BLaER1 (cell line): ENCODE data around the gene RELT.

Experiments
- H3K27ac ChIP-seq: shearing (Covaris generic); formaldehyde crosslinking; 2 replicates; pipeline ENCODE4 v1.8.1; 2022
- H3K27me3 ChIP-seq: shearing (Covaris generic); formaldehyde crosslinking; 2 replicates; pipeline ENCODE4 v1.8.1; 2022
- H3K36me3 ChIP-seq: shearing (Covaris generic); formaldehyde crosslinking; 2 replicates; pipeline ENCODE4 v1.8.1; 2022
- H3K4me1 ChIP-seq: shearing (Covaris generic); formaldehyde crosslinking; 2 replicates; pipeline ENCODE4 v1.8.1; 2022
- H3K4me2 ChIP-seq: shearing (Covaris generic); formaldehyde crosslinking; 2 replicates; pipeline ENCODE4 v1.8.1; 2022
- H3K4me3 ChIP-seq: shearing (Covaris generic); formaldehyde crosslinking; 2 replicates; pipeline ENCODE4 v1.8.1; 2022
- H3K9ac ChIP-seq: shearing (Covaris generic); formaldehyde crosslinking; 2 replicates; pipeline ENCODE4 v1.8.1; 2022
- H3K9me3 ChIP-seq: shearing (Covaris generic); formaldehyde crosslinking; 2 replicates; pipeline ENCODE4 v1.8.1; 2022
- H4K20me1 ChIP-seq: shearing (Covaris generic); formaldehyde crosslinking; 2 replicates; pipeline ENCODE4 v1.8.1; 2022
- Cebpa-rat ChIP-seq: shearing (Covaris generic); IDR thresholded peaks from 2 replicates; pipeline ENCODE4 v1.8.1; 2022

RELT gene, protein sequence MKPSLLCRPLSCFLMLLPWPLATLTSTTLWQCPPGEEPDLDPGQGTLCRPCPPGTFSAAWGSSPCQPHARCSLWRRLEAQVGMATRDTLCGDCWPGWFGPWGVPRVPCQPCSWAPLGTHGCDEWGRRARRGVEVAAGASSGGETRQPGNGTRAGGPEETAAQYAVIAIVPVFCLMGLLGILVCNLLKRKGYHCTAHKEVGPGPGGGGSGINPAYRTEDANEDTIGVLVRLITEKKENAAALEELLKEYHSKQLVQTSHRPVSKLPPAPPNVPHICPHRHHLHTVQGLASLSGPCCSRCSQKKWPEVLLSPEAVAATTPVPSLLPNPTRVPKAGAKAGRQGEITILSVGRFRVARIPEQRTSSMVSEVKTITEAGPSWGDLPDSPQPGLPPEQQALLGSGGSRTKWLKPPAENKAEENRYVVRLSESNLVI

DNA sequence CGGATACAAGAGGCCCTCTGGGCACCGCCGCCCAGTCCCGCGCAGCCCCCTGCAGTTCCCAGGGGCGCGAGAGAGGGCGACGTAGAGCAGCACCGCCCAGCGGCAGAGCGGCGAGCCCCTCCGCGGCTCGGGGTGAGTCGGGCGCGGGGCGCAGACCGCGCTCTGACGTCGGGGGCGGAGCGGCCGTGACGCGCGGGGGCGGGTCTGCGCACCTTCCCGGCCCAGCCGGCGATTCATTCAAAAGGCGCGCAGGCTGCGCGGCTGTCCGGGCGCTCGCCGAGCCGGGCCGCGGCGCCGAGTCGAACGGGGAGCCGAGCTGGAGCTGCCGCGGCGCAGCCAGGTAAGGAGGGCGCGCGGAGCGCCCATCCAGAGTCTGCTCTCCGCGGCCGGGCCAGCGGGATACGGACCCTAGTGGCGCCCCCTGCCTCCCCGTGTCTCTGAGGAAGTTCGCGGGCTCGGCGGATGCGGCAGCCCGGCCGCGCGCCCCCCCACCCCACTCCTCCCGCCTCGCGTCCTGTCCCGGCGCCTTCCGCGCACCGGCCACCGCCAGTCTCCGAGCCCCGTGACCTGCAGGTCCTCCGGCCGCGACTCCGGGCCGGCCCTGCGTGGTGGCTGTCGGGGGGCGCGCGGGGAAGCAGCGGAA lies at the start of gene RELT:
Gene RELT, plus strand, starts transcription at position 240 of the 643 bp plus-strand sequence. CDS start 12,738 bp downstream, outside the sequence.
- Histone ChIP-seq H3K4me1 (peaks cover 77% of the 10 kb centered on the region), H3K9ac (peak within 1 kb of the TSS; percentile 89), H3K9me3 (no peaks in the 10 kb centered on the region), H4K20me1 (peaks cover 47% of the 10 kb centered on the region), H3K27ac (peak within 1 kb of the TSS; percentile 92), H3K4me2 (peak within 1 kb of the TSS; percentile 99), H3K4me3 (peak within 1 kb of the TSS; percentile 84), H3K36me3 (no peaks in the 10 kb centered on the region; the same call in 1 of the 2 replicates), H3K27me3 (no peaks in the 10 kb centered on the region)
- TF ChIP-seq Cebpa-rat = no peak

DNA sequence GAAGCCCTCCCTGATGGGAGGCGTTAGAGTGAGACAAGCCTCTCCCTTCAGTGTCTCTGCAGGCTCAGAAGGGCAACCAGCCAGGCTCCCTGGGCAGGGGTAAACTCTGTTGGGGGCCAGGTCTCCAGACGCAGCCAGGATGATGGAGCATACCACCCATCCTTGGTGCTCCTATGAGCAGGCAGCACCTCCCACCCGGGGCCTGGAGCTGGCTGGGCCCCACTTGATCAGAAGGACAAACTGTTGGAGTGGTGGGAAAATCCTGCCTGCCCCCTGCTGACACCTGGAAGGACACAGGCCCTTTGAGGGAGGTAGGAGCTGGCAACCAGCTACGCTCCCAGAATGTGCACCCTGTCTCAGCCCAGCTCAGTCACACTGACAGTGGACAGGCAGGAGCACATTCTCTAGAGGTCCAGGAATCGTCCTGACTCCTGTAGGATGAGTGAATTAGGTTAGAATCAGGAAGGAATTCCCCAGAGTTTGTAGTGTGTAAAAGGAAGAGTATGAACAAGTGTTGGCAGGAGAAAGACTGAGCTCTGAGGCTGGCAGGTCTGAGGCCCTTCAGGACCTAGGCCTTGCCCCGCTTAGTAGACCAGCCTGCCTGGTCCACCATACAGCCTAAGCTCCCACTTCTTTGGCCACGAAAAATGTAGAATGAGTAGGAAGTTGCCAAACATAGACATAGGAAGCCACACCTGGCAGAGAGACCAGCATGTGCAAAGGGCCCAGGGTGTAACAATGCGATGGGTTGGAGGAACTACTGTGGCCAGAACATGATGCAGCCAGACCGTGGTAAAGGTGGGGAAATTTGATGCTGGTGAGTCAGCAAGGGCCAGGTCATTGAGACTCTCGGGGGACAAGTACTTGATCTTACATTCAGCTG lies 49.0 kb upstream of the RELT start:
- Histone ChIP-seq H4K20me1 (no peaks in the 10 kb centered on the region), H3K9me3 (no peaks in the 10 kb centered on the region), H3K36me3 (no peaks in the 10 kb centered on the region), H3K4me3 (no peak overlapping the region), H3K4me1 (peaks cover 64% of the 10 kb centered on the region), H3K9ac (no peak overlapping the region), H3K4me2 (0 out of 2 replicates have a peak overlapping the region, but pooled peaks have one; percentile 6), H3K27me3 (no peaks in the 10 kb centered on the region), H3K27ac (peak overlapping the region; percentile 24; the same call in 1 of the 2 replicates)
- no peak for TF ChIP-seq Cebpa-rat

DNA sequence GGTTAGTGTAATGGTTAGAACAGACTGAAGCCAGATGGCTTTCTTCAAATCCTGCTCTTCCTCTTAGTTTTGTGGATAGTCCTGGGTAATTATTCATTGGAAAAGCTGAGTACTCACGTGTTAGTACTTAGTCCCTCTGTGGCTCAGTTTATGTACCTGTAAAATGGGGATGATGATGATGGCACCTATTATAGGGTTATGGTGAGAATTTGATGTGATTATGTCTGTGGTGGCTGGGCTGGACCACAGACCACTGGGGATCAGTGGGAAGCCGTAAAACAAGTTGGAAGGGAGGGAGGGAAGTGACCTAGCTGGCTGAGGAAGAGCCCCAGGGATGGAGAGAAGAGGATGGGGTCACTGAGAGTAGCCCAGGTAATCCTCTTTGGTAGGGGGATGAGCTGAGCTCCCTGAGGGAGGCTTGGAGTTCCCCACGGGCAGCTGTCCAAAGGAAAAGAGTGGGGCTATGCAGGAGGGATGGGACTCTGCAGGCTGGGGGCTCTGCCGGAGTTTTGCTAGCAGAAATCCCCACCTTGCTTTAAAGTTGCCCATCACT lies 48.3 kb upstream of the RELT start:
- Histone ChIP-seq H4K20me1 (no peaks in the 10 kb centered on the region), H3K9ac (no peak overlapping the region), H3K27ac (no peak overlapping the region), H3K4me3 (no peak overlapping the region), H3K36me3 (no peaks in the 10 kb centered on the region), H3K4me2 (no peak overlapping the region; the same call in 1 of the 2 replicates), H3K9me3 (no peaks in the 10 kb centered on the region), H3K4me1 (peaks cover 56% of the 10 kb centered on the region), H3K27me3 (no peaks in the 10 kb centered on the region)
- no peak for TF ChIP-seq Cebpa-rat

DNA sequence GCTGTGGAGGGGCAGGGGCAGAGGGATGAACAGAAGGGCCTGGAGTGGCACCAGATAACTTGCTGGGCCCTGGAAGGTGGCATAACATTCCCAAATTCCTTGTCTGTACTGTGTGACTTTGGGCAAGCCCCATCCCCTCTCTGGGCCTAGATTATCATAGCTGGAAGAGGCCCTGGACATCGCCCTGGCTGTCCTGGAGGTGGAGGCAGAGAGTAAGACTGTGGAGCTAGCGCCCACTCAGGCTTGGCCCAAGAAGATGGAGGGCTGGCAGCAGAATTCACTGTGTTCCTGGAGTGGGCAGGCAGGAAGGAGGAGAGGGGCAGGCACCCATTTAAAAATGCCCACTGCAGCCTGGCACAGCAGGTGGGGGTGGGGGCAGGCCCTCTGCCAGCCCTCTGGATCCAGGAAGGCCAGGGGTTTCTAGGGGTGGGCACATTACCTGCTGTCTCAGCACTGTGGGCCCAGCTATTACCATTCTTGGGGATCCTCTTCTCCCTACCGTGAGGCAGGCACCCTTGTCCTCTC lies 45.6 kb upstream of the RELT start:
- H3K4me3 ChIP-seq = no peak overlapping the region
- no peaks in the 10 kb centered on the region for H3K9me3 ChIP-seq
- no peak for TF ChIP-seq Cebpa-rat
- H4K20me1 ChIP-seq = 0 out of 2 replicates have a peak, but pooled peaks cover 7% of the 10 kb centered on the region
- H3K27me3 ChIP-seq = no peaks in the 10 kb centered on the region
- H3K9ac ChIP-seq = no peak overlapping the region
- peaks cover 47% of the 10 kb centered on the region for H3K4me1 ChIP-seq
- no peak overlapping the region for H3K4me2 ChIP-seq
- H3K36me3 ChIP-seq = no peaks in the 10 kb centered on the region
- H3K27ac ChIP-seq = 0 out of 2 replicates have a peak overlapping the region, but pooled peaks have one; percentile 18

DNA sequence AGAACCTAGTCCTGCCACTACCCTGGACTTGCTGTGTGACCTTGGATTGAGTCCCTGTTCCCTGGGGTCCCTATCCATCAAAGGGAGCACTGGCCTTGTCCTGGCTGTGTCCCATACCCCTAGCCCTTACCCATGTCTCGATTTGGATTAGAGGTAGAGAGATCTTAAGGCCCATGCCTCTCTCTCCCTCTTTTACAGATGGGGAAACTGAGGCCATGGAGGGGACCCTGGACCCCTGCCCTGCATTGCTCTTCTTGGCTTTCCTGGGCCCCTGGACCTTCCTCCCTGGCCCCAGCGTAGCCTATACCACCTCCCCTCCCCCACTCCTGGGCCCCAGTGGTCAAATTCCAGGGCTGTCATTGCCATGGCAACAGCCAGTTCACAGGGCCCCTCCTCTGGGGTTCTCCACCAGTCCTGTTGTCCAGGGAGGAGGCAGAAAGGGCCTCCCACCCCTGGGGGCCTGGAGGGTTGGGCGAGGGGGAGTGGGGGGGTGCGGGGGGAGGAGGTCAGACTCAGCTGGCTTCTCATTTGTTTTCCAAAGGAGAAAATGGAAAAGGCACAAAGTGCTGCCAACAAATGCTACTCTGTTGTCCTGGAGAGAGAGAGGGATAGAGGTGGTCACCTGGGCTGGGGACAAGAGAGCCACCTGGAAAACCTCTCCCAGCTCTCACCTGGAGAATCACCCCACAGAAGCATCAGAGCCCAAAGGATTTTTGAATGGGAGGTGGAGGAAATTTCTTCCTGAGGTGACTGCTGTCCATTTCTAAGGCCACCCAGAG lies 44.9 kb upstream of the RELT start:
- no peaks in the 10 kb centered on the region for H3K36me3 ChIP-seq
- H3K4me1 ChIP-seq = peaks cover 41% of the 10 kb centered on the region
- no peaks in the 10 kb centered on the region for H3K9me3 ChIP-seq
- H3K4me3 ChIP-seq = no peak overlapping the region
- H3K9ac ChIP-seq = no peak overlapping the region
- no peak overlapping the region for H3K27ac ChIP-seq
- TF ChIP-seq Cebpa-rat = no peak
- no peaks in the 10 kb centered on the region for H3K27me3 ChIP-seq
- H3K4me2 ChIP-seq = no peak overlapping the region
- 0 out of 2 replicates have a peak, but pooled peaks cover 7% of the 10 kb centered on the region for H4K20me1 ChIP-seq

DNA sequence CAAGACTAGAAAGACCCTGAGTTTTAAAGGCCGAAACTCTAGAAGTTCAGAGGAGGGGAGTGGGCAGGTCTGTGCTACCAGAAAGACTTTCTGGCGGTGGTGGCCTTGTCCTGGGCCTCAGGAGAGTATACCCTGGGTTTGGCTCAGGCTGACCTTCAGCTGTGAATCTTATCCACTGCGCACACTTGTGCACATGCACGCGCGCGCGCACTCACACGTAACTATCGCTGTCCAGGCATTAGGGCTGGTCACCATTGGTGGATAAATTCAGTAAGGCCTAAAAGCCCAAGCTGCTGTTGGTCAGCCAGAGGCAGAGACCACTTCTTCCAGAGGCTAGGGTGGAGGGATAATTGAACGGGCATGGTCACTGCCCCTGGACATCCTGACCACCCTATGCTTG lies 43.0 kb upstream of the RELT start:
- no peak overlapping the region for H3K27ac ChIP-seq
- H3K9me3 ChIP-seq = no peaks in the 10 kb centered on the region
- H3K4me3 ChIP-seq = no peak overlapping the region
- no peak overlapping the region for H3K4me2 ChIP-seq
- no peak overlapping the region for H3K9ac ChIP-seq
- no peaks in the 10 kb centered on the region for H3K36me3 ChIP-seq
- H3K4me1 ChIP-seq = peaks cover 32% of the 10 kb centered on the region
- TF ChIP-seq Cebpa-rat = no peak
- 0 out of 2 replicates have a peak, but pooled peaks cover 7% of the 10 kb centered on the region for H4K20me1 ChIP-seq
- no peaks in the 10 kb centered on the region for H3K27me3 ChIP-seq

DNA sequence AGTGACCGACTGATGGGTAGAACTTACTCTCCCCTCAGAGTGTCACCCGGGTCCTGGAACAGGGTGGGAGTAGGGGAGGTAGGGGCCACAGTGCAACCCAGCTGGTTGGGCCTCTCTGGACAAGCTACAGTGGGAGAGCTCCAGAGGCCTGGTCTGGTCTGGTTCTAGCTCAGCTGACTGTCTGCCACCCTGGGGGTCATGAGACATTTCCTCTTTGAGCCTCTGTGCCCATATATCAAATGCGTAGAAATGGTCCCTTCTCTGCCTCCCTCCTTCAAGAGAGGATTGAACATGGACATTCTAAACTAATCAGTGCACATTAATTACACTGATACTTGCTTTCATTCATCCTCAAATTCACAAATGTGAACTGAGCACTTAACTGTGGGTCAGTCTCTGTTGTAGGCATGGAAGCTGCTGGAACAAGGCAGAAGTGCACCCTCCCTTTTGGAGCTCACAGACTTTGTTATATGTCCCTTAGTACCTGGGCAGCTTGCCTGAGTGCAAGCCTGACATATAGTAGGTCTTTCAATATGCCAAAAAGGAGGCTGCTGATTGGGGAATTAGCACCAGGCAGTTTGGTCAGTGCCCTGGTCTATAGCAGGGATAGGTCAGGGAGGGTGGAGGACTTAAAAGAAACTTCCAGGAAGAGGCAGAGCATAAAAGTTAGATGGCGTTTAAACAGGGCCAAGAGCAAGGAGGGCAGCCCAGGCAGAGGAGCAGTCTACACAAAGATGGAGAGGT lies 42.4 kb upstream of the RELT start:
- Histone ChIP-seq H3K4me3 (no peak overlapping the region), H3K36me3 (no peaks in the 10 kb centered on the region), H3K9me3 (no peaks in the 10 kb centered on the region), H3K27me3 (no peaks in the 10 kb centered on the region), H3K4me1 (peaks cover 32% of the 10 kb centered on the region), H3K27ac (peak overlapping the region; percentile 54; the same call in 1 of the 2 replicates), H4K20me1 (0 out of 2 replicates have a peak, but pooled peaks cover 7% of the 10 kb centered on the region), H3K4me2 (peak overlapping the region; percentile 61), H3K9ac (peak overlapping the region; percentile 17; the same call in 1 of the 2 replicates)
- TF ChIP-seq Cebpa-rat = no peak
